HG02943 (cell line): ENCODE results near the gene RNLS.

Experiments
- ATAC-seq: cut with Tn5 transposase; IDR thresholded peaks from one replicate; pipeline ENCODE4 v1.9.1; 2021; ENCODE audit warnings: mild to moderate bottlenecking, low read depth, moderate library complexity; ENCODE audit not compliant: unreplicated experiment

RNLS gene

DNA sequence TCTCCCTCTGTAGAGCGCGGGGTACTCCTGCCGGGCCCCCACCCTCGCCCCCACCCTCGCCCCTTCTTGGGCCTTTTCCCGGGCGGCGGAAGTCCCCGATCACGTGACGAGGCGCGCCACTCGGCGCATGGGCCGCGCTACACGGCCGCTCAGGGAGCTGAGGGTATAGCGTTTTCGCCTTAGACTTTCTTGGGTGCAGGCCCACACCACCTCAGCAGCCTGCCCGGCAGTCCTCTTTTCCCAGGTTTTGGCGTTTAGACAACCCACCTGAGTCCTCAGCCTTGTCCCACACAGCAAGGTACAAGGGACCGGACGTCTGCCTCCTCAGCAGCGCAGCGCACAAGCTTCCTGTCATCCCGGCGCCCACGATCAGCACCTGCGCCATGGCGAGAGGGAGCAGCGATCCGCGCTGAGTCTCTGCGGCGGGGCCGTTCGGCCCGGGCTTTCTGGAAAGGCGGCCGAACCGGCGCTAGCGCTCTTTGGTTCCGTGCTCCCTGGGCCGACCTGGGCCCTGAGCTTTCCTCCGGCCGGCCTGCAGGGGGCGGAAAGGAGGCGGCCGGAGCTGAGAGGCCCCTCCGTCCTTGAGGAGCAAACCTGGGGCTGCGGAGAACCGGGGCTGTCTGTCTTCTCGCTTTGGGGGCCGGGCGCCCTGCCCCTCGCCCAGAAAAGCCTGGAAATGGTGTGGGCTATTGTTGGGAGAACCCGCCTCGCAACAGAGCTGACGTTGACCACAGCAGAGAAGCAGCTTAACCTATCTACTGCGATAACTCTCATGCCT, at the start of gene RNLS:
RNLS (minus strand) TSS at position 513 of the 778 bp plus-strand sequence.
- ATAC-seq: peak; percentile 74

DNA sequence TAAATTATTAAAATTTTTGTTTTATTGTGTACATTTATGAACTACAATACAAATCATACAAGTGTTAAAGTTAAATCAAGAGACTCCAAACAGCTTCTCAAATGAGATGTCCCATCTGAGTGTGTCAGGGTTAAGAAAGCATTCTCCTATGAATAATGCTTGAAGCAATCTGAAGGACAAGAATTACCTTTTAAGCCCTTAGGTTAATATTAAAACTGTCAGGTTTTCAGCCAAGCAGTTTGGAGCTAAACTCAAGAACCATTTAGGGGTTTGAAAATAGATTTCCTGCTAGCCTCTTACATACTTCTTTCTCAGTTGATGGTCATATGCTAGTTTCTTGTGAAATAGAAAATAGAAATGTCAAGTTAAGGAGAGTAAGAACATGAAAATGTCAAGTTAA, 41.7 kb upstream of the RNLS start:
- ATAC-seq: no peak

DNA sequence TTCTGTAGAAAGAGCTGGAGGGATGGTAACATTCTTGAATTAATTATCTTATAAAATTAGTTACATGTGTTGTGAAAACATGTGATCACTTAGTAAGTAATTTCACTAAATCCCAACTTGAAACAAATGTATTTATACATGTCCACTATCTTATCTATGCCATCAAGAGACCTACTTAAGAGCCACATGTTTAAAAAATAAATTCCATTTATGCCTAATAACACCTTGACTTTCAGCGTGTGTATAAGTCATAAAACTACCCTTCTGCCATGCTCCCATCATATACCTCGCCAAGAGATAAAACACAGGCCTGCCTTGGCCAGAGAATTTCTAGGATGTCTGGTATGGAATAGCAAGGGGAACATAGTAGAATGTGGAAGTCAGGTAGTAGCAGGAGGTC, 40.7 kb upstream of the RNLS start:
- ATAC-seq: no peak

DNA sequence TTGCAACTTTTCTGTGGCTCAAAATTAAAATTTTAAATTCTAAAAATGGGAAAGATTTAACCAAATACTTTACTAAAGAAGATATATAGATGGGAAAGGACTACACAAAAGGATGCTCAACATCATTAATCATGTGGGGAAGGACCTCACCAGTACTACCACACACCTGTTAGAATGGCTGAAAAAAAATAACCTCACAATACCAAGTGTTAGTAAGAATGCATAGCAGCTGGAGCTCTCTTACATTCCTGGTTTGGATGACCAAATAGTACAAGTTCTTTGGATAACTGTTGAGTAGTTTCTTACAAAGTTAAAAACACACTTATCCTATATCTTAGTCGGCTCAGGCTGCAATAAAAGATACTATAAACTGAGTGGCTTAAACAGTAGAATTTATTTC, 37.3 kb upstream of the RNLS start:
- no peak for ATAC-seq

- no peak for ATAC-seq
Measured at GRCh38 chr10:88618496-88618895, 35.4 kb upstream of the RNLS start.

DNA sequence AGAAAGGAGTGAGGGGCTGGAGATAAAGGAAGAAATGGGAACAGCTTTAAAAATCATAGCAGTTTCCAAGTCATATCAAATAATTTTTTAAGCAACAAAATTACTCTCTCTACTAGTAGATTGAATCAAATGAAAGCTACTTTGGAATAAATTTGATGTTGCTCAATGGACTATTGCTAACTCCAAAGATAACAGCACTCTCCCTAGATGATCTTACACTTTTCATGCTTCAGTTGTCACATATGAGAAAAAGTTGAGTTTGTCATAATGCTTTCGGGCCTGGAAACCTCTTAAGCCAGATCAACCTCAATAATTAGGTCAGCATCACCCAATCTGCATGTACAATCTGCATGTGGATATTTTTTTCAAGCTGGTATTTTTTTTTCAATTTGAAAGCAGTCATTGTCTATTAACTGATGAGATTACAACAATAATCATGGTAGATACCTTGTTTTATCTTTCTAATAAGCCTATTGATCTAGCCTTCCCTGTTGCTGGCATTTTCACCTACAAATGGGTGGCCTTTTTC, 34.7 kb upstream of the RNLS start:
- ATAC-seq: no peak

DNA sequence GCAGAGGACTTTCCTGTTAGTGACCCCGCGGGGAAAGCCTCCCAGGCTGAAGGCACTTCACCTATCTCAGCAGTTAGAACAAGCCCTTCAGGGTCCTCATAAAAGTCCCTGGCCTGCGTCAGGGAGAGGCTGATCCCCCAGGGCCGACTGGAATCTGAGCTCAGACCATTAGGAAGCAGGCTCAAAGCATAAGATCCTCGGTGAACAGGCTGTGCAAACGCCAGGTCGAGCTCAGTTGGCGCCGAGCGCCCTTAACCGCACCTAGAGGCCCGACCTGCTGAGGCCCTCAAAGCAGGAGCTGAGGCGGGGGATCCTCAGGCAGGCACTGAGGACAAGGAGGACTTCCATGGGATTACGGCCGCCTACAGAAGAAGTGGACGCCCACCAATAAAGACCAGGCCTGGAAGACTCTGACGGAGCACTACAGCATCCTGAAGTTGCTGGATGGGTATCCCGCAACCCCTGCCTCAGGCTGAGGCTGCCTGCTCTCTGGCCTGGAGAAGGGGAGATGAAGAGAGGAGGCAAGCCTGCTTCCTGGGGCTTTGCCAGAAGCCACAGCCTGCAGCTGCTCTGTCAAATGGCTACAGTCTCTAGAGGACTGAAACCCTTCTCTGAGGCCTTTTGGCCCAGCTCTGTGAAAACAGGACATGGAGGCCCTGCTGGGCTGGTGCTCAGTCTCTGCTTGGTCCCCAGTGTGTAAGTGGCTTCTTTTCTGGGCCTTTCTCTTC, 33.3 kb upstream of the RNLS start:
- ATAC-seq: no peak

GRCh38 chr10:88608780-88609179, 25.7 kb upstream of the RNLS start:
- no peak for ATAC-seq

GRCh38 chr10:88608052-88608732, 25.1 kb upstream of the RNLS start:
- ATAC-seq: no peak

DNA sequence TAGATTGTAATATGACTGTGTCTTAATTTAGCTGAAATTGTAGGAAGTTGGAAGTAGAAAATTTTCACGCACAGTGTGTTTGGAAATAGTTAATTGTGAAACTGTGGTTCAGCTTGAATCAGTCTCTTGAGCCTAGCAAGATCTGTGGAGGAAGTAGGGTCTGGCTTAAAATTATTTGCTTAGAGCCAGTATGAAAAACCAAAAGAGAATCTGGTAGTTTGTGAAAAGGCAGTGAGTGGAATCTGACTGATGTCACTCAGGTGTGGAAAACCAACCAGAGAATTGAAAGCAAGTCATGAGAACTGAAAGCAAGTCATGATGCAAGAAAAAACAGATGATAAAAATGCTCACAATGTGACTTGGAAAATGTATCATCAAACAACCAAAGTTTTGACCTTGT, 14.9 kb upstream of the RNLS start:
- peak; percentile 91 for ATAC-seq

DNA sequence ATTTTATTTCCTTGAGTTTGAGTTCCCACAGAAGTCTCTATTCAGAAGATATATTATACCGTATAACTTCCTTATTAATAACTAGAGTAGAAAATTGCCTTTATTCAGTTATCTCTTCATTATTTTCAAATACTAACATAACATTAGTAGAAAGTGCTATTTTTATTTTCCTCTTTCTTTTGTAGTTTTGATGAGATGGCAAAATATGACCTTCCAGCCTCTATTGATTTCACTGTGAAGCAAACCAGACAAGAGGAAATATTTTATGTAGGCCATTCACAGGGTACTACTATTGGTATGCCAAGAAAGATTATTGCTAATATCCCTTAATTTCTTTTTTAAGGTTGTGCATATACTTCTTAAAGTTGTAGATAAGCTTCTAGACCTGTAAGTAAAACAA, 11.4 kb upstream of the RNLS start:
- no peak for ATAC-seq

DNA sequence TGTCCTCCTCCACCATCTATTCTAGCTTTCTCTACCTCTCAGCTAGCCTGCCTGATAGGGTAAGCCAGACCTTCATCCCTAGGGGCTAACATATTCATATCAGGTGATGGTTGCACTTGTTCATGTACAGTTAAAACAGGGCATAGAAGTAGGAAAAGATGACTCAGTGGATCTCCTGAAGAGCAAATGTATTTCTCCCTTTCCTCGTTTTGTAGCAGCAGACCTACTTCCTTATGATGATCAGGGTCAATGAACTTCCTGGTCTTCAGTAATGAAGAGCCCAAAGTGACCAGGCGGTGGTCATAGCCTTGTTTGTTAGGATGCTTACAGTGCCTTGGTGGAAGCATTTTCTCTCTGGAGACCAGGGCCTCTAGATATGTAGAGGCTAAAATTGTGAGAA, 9.8 kb upstream of the RNLS start:
- no peak for ATAC-seq

GRCh38 chr10:88592381-88592780, 9.3 kb upstream of the RNLS start:
- ATAC-seq: no peak

DNA sequence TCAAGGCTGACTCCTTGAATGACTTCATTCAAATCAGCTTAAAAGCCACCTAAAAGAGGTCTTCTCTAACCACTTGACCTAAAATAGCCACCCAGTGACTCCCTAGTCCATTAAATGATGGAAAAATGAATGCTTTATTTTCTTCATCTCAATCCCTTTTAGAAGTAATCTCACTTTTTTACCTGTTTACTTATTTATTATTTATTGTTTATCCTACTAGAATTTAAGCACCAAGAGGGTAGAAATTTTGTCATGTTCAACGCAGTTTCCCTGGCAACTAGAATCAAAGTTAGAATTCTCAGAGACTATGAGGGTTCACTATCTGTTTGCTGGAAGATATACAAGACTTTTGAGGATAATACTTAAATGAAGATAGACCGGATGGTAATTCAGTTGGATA, 3.3 kb upstream of the RNLS start, which contains the start of gene LIPJ:
LIPJ (plus strand) TSS at position 301 of the 400 bp plus-strand sequence. CDS start 3,926 bp downstream, outside the sequence.
- ATAC-seq: no peak

DNA sequence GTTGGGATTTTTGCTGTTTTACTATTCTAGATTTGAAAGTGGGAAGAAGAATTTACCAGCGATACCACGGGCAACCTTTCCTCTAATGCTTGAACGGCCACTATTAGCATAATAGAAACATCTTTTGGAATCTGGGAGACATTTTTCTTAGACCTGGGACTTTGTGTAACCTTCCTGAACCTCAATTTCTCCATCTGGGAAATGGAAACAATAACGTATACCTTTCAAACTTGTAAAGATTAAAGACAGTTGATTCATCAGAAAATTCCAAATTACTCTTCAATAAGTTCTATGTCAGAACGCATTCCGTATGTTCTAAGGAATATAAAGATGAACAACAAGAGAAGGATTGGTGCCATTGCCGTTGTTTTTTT, 453 bp upstream of the RNLS start:
- ATAC-seq: no peak

- ATAC-seq: no peak
Measured at GRCh38 chr10:88582411-88582805, 710 bp downstream of the RNLS start.

- no peak for ATAC-seq
Measured at GRCh38 chr10:88565072-88565471, 18.0 kb downstream of the RNLS start.

- no peak for ATAC-seq
Measured at GRCh38 chr10:88562152-88562551, 21.0 kb downstream of the RNLS start.

GRCh38 chr10:88557658-88558057, 25.5 kb downstream of the RNLS start:
- ATAC-seq: no peak

- no peak for ATAC-seq
Measured at GRCh38 chr10:88557256-88557655, 25.9 kb downstream of the RNLS start.
